Measurements from ENCODE around the gene NANOS2.
"Not testable (repeated sequence)": the region's sequence is repeated elsewhere in the genome, so short reads cannot be mapped to it uniquely, and the experiment has no call there.

NANOS2 gene

GRCh38 chr19:45873219-45873772 lies 41.3 kb downstream of the NANOS2 start:
- DNase-seq = no peak

- DNase-seq = no peak
Measured at GRCh38 chr19:45872095-45872919, 42.3 kb downstream of the NANOS2 start.

- DNase-seq = no peak
Measured at GRCh38 chr19:45870798-45871197, 43.8 kb downstream of the NANOS2 start.

GRCh38 chr19:45867241-45867640 lies 47.3 kb downstream of the NANOS2 start:
- DNase-seq = not testable (repeated sequence)

- no peak for DNase-seq
Measured at GRCh38 chr19:45866400-45867176, 48.0 kb downstream of the NANOS2 start.

GRCh38 chr19:45865269-45865948 lies 49.2 kb downstream of the NANOS2 start:
- no peak for DNase-seq

GRCh38 chr19:45864629-45865082 lies 49.9 kb downstream of the NANOS2 start:
- no peak for DNase-seq

- DNase-seq = no peak
Measured at GRCh38 chr19:45863840-45864628, 50.5 kb downstream of the NANOS2 start, which contains the start of gene FOXA3. Gene FOXA3 (plus strand): TSS chr19:45864326. CDS start chr19:45864457, 131 bp downstream.

- DNase-seq = no peak
Measured at GRCh38 chr19:45863335-45863839, 51.2 kb downstream of the NANOS2 start.

Data from cortex of kidney (tissue), 1 donor.